Heart left ventricle (tissue), 16 donors: ENCODE data around the gene ZBBX. TPM values are rescaled to one million over a fixed set of nuclear protein-coding genes. Genes with fewer than 3 reads are reported as not detected.

ENCODE experiments used
- ATAC-seq, 4 donors: fragments of 200-7000 bp; cut with Tn5 transposase; one replicate each; pipeline ENCODE4 v1.9.1; 2020 to 2022; ENCODE audit warnings: moderate library complexity in 4 of 4, mild to moderate bottlenecking in 3 of 4, moderate number of reproducible peaks in 1 of 4
- DNase-seq, 5 donors: peaks; one replicate each; pipeline ENCODE4 v3.0.0-alpha.2; 2020
- H3K27ac ChIP-seq, 12 donors: fragments of 200-600 bp; sonication (generic) in 4 of 12; one replicate each; pipeline versions ENCODE4 v1.5.0 to v1.8.0; 2016 to 2022; ENCODE audit warnings: mild to moderate bottlenecking in 2 of 12
- H3K27me3 ChIP-seq, 9 donors: fragments of 200-600 bp; sonication (generic) in 2 of 9; one replicate each; pipeline versions ENCODE4 v1.5.1 to v1.8.0; 2016 to 2022; ENCODE audit warnings: mild to moderate bottlenecking in 3 of 9
- H3K36me3 ChIP-seq, 9 donors: fragments of 200-600 bp; sonication (generic) in 2 of 9; one replicate each; pipeline versions ENCODE4 v1.5.0 to v1.8.0; 2018 to 2022; ENCODE audit warnings: mild to moderate bottlenecking in 2 of 9
- H3K4me1 ChIP-seq, 12 donors: fragments of 200-600 bp; sonication (generic) in 4 of 12; one replicate each; pipeline versions ENCODE4 v1.5.0 to v1.8.0; 2016 to 2022; ENCODE audit warnings: mild to moderate bottlenecking in 3 of 12
- H3K4me3 ChIP-seq, 12 donors: fragments of 200-600 bp; sonication (generic) in 4 of 12; one replicate each; pipeline versions ENCODE4 v1.5.0 to v1.8.0; 2017 to 2022; ENCODE audit warnings: mild to moderate bottlenecking in 9 of 12, moderate library complexity in 4 of 12
- H3K9me3 ChIP-seq, 12 donors: fragments of 200-600 bp; sonication (generic) in 4 of 12; one replicate each; pipeline versions ENCODE4 v1.5.0 to v1.8.0; 2016 to 2022; ENCODE audit warnings: mild to moderate bottlenecking in 1 of 12
- POLR2A ChIP-seq, 2 donors: fragments of 450-650 bp; IDR thresholded peaks; one replicate each; pipeline ENCODE4 v1.6.1; 2017; ENCODE audit warnings: antibody characterized with exemption in 2 of 2, mild to moderate bottlenecking in 2 of 2, moderate library complexity in 2 of 2
- WGBS, 4 donors: extraction: QIAGEN DNeasy Blood & Tissue Kit in 2 of 4; methylation state at CpG; one replicate each; pipeline versions ENCODE4 v1.1.5 to v1.1.7; 2013 to 2018; 5-methylcytosine and 5-hydroxymethylcytosine counted together
- intact Hi-C, 10 donors: fragments of 100-400 bp; cut with DNase I; formaldehyde crosslinking; loops; one replicate each; pipeline versions ENCODE4 v1.11.1 to v1.14.2; 2022
- polyA plus RNA-seq, 2 donors: library from polyadenylated mRNA; stranded (reverse); fragments of 200-250 nt; gene quantifications; one replicate each; pipeline ENCODE4 v1.2.3, GENCODE V29; 2013
- total RNA-seq, 9 donors: library from RNA; depleted of rRNA in 2 of 9; stranded (reverse); fragments of >200 nt in 2 of 9; fragmentation: NEBNext Ultra II Directional in 3 of 9; extraction: Animal tissue kit (Norgen Biotek cat#: 25700) in 3 of 9; gene quantifications; one replicate each; pipeline versions ENCODE4 v1.1.0 to v1.2.4, GENCODE V29; 2016 to 2023
- TF ChIP-seq, protein P1 (sequence below), 12 donors: fragments of 200-600 bp; sonication (generic) in 4 of 12; IDR thresholded peaks; one replicate each; pipeline versions ENCODE4 v1.5.0 to v1.8.0; 2018 to 2022; ENCODE audit warnings: antibody characterized with exemption in 12 of 12, mild to moderate bottlenecking in 5 of 12
- donor health status: ischemic (EF 13 %, LVEDD 7.1; RV severe dilation, severe dysfunction).
- donor health status: healthy with polysubstance abuse.
- donor health status: DM: no; HTN: yes; CAD: no.
- donor health status: DM: no; HTN: no; CAD: no.
- donor health status: ischemic (EF 25% LVEDD 6.9; RV normal size, moderate dysfunction).
- donor health status: ischemic (EF 25% LVEDD 5.7; RV mildly dilated, moderate dysfunction).
- donor health status: healthy.
- donor health status: DM: yes; HTN: yes; CAD: no.
- donor health status: ischemic (EF 35%, LVEDD 5.7; RV mildly dilated, moderate dysfunction).
- donor health status: nonischemic (EF 11% LVEDD 7.7; RV severe dilation, severe dysfunction).
- donor health status: DM: yes; HTN: yes; CAD: no.
- donor health status: PGD.
- donor health status: ischemic (EF 29% LVEDD 5.4; RV normal size, mild dysfunction).
- donor health status: nonischemic (EF 23%, LVEDD 6.1; RV moderate dilation, normal function).

Gene ZBBX
- total and polyA plus RNA-seq, 11 donors, result 0.42 TPM; not detected in 10

DNA sequence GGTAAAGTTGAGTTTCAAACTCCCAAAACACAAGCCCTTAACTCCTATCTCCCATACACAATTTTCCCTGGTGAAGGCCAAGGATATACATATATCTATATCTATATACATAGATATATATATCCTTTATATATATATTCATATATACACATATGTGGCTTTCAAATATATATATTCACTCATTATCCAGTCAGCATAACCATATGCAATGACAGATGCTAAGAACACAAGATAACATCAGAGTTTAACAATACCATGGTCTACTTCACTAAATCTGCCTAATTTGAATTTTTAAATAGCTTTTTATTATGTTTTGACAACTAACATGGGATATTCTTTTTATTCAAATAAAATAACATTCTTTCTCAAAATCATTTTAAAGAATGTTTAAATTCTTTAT is 24.7 kb downstream of the ZBBX start:
- no peaks in the 10 kb centered on the region for H3K36me3 ChIP-seq
- no peaks in the 10 kb centered on the region for H3K27me3 ChIP-seq
- H3K4me3 ChIP-seq, result no peak overlapping the region
- ATAC-seq (no peak), DNase-seq (no peak)
- TF ChIP-seq, protein P1, sequence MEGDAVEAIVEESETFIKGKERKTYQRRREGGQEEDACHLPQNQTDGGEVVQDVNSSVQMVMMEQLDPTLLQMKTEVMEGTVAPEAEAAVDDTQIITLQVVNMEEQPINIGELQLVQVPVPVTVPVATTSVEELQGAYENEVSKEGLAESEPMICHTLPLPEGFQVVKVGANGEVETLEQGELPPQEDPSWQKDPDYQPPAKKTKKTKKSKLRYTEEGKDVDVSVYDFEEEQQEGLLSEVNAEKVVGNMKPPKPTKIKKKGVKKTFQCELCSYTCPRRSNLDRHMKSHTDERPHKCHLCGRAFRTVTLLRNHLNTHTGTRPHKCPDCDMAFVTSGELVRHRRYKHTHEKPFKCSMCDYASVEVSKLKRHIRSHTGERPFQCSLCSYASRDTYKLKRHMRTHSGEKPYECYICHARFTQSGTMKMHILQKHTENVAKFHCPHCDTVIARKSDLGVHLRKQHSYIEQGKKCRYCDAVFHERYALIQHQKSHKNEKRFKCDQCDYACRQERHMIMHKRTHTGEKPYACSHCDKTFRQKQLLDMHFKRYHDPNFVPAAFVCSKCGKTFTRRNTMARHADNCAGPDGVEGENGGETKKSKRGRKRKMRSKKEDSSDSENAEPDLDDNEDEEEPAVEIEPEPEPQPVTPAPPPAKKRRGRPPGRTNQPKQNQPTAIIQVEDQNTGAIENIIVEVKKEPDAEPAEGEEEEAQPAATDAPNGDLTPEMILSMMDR (IDR thresholded peaks at IDR 0.05), result no peak
- no peak for TF ChIP-seq POLR2A (IDR thresholded peaks at IDR 0.05)
- H3K9me3 ChIP-seq, result no peaks in the 10 kb centered on the region
- H3K27ac ChIP-seq, result no peak overlapping the region
- no peaks in the 10 kb centered on the region for H3K4me1 ChIP-seq
- intact Hi-C loops, result loop anchor here in 3 of 10 donors (10.0 kb wide), 2 partner anchors 1341 to 1501 kb away; no protein-coding TSS in a partner anchor

DNA sequence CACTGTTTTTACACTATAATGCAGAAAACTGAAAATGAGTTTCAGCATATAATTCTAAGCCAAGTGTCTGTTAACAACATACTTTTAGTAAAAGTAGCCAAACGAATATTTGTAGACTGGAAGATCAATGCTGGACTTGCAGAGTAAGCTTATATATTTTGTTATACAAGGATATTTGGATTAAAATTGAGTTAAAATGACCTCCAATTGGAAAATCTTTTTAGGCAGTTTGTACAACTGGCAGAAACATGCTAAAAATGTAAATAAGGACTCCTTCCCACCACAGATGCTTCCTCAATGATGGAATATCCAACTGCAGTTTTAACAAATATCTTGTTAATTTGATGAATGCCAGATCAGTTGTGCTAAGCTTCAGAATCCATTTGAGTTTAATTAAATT is 25.3 kb downstream of the ZBBX start:
- WGBS, 4 donors, result 47 to 61% (median 59%) methylated on average over 1 of the region's 1 CpG
- H3K27ac ChIP-seq, result no peak overlapping the region
- H3K4me3 ChIP-seq, result no peak overlapping the region
- no peak for DNase-seq
- H3K27me3 ChIP-seq, result no peaks in the 10 kb centered on the region
- no peak for ATAC-seq
- TF ChIP-seq POLR2A (IDR thresholded peaks at IDR 0.05), result no peak
- TF ChIP-seq, protein P1 (IDR thresholded peaks at IDR 0.05), result no peak
- H3K9me3 ChIP-seq, result no peaks in the 10 kb centered on the region
- no peaks in the 10 kb centered on the region for H3K4me1 ChIP-seq
- intact Hi-C loops, result loop anchor here in 6 of 10 donors (5.0 to 10.0 kb wide), 5 partner anchors 252 to 1500 kb away; no protein-coding TSS in a partner anchor
- no peaks in the 10 kb centered on the region for H3K36me3 ChIP-seq

DNA sequence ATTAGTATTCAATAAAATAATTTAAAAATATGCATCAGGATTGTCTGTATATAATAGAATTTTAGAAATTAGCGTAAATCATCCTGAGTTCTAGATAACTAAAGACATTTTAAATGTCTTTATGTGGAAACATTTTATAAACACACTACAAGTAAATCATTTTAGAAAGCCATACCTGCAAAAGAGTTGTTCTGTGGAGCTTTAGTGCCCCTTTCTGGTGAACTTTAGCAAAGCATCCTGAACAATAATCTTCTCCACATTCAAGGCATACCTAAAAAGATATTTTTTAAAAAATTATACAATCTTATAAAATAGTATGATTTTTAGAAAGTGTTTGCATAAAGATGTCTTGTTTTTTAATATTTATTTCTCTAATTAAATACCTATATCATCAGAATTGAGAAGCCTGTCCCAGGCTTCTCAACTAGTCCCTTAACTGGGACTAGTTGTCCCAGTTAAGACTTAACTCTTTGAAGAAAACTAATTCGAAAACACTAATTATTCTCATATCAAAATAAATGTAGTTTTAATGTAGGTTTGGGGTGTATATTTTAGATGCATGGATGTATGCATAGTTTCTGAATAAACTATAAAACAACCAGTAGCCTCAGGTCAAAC is 29.7 kb downstream of the ZBBX start:
- 13 to 20% (median 14%) methylated on average over 2 of the region's 2 CpGs for WGBS, 4 donors
- Histone ChIP-seq H3K4me3 (no peak overlapping the region), H3K4me1 (no peaks in the 10 kb centered on the region), H3K27ac (no peak overlapping the region), H3K36me3 (no peaks in the 10 kb centered on the region), H3K27me3 (no peaks in the 10 kb centered on the region), H3K9me3 (no peaks in the 10 kb centered on the region)
- ATAC-seq (no peak), DNase-seq (no peak)
- no peak for TF ChIP-seq POLR2A (IDR thresholded peaks at IDR 0.05)
- TF ChIP-seq, protein P1 (IDR thresholded peaks at IDR 0.05), result peak; percentile 27 to 74 (median 63)
- intact Hi-C loops, result loop anchor here in 6 of 10 donors (5.0 to 10.0 kb wide), 5 partner anchors 248 to 1496 kb away; no protein-coding TSS in a partner anchor

DNA sequence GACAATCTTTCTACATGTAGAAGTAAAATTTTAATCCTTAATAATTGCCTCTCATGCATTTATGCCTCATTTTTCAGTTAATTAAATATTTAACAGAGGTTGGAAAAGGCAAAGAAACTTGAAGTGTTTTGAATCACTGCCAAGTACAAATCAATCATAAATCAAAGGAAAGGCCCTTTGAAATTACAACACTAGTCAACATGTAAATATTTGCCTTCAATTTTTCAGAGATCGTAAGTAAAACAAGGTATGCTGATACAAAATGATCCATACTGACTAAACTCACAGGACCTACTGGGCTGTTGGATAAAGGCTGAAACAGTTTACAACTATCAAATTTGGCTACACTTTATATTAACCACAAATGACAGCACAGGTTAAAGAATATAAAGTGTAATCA is 33.9 kb downstream of the ZBBX start:
- no peaks in the 10 kb centered on the region for H3K27me3 ChIP-seq
- 89 to 96% (median 93%) methylated on average over 1 of the region's 1 CpG for WGBS, 4 donors
- ATAC-seq (no peak), DNase-seq (no peak)
- no peaks in the 10 kb centered on the region for H3K36me3 ChIP-seq
- H3K9me3 ChIP-seq, result no peaks in the 10 kb centered on the region
- no peak for TF ChIP-seq POLR2A (IDR thresholded peaks at IDR 0.05)
- TF ChIP-seq, protein P1 (IDR thresholded peaks at IDR 0.05), result no peak
- H3K27ac ChIP-seq, result no peak overlapping the region
- intact Hi-C loops, result loop anchor here in 3 of 10 donors (5.0 to 10.0 kb wide), 2 partner anchors 1334 to 1491 kb away; no protein-coding TSS in a partner anchor
- no peak overlapping the region for H3K4me3 ChIP-seq
- no peaks in the 10 kb centered on the region for H3K4me1 ChIP-seq
